HG03045 (cell line): Measurements from ENCODE around the gene CAMK1.

Experiments
- ATAC-seq: cut with Tn5 transposase; IDR thresholded peaks from one replicate; pipeline ENCODE4 v1.9.1; 2021; ENCODE audit warnings: mild to moderate bottlenecking, moderate library complexity; ENCODE audit not compliant: unreplicated experiment

CAMK1 gene

DNA sequence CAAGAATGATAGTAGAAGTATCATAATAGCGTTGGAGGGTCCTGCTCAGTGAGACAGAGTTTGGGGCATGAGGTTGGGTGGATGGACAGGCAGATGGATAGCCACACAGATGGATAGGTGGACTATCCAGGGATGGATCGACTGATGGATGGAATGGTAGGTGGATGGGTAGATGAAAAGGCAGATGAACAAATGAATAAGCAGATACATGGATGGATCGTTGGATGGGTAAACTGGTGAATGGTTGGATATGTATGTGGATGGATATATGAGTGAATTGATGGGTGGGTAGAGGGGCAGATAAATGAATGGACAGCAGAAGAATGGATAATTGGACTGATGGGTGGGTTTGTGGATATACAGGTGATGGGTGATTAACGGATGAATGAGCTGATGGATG, 56.6 kb downstream of the CAMK1 start:
- ATAC-seq: no peak

DNA sequence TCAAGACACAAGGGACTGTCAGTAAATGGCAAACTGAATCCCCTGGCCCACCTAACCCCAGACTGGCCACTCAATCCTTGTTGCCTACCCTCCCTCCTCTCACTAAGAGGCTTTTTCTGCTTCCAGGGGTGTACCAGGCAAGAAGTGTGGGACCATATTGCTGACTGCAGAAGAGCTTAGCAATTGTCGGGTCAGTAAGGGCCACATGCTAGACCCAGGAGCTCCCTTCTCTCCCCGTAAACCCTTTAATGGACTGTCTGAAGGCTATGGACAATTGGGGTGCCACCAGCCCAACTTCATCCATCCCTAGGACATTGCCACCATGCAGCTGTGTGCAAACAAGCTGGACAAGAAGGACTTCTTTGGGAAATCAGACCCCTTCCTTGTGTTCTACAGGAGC, 57.3 kb downstream of the CAMK1 start:
- no peak for ATAC-seq

DNA sequence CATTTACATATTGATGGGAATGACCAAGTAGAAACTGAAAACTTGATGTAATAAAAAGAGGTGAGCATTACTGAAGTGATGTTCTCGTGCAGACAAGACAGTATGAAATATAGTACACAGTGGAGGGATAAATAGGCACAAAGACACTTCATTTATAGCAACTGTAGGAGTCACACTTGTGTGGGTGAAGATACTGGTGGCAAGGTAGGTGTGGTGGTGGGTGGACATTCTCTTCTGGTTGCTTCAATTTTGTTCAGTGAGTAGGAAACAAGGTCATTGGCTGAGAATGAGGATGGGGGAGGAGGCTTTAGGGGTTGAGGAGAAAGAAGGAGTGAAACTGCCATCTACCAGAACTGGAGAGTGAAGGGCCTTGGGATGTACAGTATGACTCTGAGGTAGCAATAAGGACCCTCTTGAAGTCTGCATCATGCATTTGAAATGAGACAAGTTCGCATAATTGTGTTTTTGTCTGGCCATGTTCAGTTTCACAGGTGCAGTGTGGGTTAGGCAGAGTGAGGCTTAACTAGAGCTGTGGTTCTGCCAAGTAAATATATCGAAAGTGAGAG, 59.5 kb downstream of the CAMK1 start:
- no peak for ATAC-seq
